Lower lobe of right lung (tissue), 2 donors: ENCODE measurements around the gene ARHGAP8. TPM values are rescaled to one million over a fixed set of nuclear protein-coding genes. Genes with fewer than 3 reads are reported as not detected.

Experiments used
- ATAC-seq, 2 donors: fragments of 200-7000 bp; cut with Tn5 transposase; one replicate each; pipeline ENCODE4 v1.9.1; 2020 to 2022; ENCODE audit warnings: mild to moderate bottlenecking in 2 of 2, moderate library complexity in 2 of 2
- DNase-seq: peaks from one replicate; pipeline ENCODE4 v3.0.0-alpha.2; 2020
- H3K27ac ChIP-seq: fragments of 200-600 bp; one replicate; pipeline ENCODE4 v1.8.0; 2022
- H3K27me3 ChIP-seq: fragments of 200-600 bp; one replicate; pipeline ENCODE4 v1.8.0; 2022; ENCODE audit warnings: low read depth
- H3K36me3 ChIP-seq: fragments of 200-600 bp; one replicate; pipeline ENCODE4 v1.8.0; 2022; ENCODE audit warnings: mild to moderate bottlenecking
- H3K4me1 ChIP-seq: fragments of 200-600 bp; one replicate; pipeline ENCODE4 v1.8.0; 2022
- H3K4me3 ChIP-seq: fragments of 200-600 bp; one replicate; pipeline ENCODE4 v1.8.0; 2022; ENCODE audit warnings: mild to moderate bottlenecking
- H3K9me3 ChIP-seq: fragments of 200-600 bp; one replicate; pipeline ENCODE4 v1.8.0; 2022
- intact Hi-C: fragments of 100-400 bp; cut with DNase I; formaldehyde crosslinking; loops from one replicate; pipeline ENCODE4 v1.11.0; 2022
- total RNA-seq: library from RNA; stranded (reverse); fragmentation: NEBNext Ultra II Directional; extraction: Animal tissue kit (Norgen Biotek cat#: 25700); gene quantifications from one replicate; pipeline ENCODE4 v1.2.1, GENCODE V29; 2021
- TF ChIP-seq, protein P1 (sequence below): fragments of 200-600 bp; IDR thresholded peaks from one replicate; pipeline ENCODE4 v1.8.0; 2022; ENCODE audit warnings: antibody characterized with exemption, mild to moderate bottlenecking
- donor health status: DM: no; HTN: yes; CAD: no; lungs with severe emphysema.

Gene ARHGAP8
- total RNA-seq, 1 donor from 2014 or later: 18.2 TPM

DNA sequence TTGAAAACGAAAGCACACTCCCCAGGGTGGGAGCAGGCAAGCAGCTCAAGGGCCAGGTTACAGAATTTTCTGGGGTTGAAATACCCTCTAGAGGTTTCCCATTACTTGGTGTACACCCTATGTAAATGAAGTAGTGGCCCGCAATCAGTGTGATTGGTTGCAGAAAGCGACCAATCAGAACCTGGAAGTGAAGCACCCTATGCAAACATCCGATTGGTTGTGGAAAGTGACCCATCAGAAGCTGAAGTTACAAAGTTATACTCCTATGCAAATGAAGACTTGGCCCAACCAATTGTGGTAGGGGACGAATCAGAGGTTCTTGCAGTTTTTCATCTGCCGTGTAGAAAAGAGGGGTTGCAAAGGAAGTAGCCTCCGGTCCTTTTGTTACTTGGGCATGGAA lies 31.2 kb upstream of the ARHGAP8 start:
- DNase-seq (no peak), ATAC-seq (no peak)
- TF ChIP-seq, protein P1, sequence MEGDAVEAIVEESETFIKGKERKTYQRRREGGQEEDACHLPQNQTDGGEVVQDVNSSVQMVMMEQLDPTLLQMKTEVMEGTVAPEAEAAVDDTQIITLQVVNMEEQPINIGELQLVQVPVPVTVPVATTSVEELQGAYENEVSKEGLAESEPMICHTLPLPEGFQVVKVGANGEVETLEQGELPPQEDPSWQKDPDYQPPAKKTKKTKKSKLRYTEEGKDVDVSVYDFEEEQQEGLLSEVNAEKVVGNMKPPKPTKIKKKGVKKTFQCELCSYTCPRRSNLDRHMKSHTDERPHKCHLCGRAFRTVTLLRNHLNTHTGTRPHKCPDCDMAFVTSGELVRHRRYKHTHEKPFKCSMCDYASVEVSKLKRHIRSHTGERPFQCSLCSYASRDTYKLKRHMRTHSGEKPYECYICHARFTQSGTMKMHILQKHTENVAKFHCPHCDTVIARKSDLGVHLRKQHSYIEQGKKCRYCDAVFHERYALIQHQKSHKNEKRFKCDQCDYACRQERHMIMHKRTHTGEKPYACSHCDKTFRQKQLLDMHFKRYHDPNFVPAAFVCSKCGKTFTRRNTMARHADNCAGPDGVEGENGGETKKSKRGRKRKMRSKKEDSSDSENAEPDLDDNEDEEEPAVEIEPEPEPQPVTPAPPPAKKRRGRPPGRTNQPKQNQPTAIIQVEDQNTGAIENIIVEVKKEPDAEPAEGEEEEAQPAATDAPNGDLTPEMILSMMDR: no peak
- Histone ChIP-seq H3K27me3 (no peaks in the 10 kb centered on the region), H3K9me3 (no peaks in the 10 kb centered on the region), H3K36me3 (peaks cover 2% of the 10 kb centered on the region), H3K4me1 (no peaks in the 10 kb centered on the region), H3K4me3 (no peak overlapping the region), H3K27ac (no peak overlapping the region)
- intact Hi-C loops: no loop called here

DNA sequence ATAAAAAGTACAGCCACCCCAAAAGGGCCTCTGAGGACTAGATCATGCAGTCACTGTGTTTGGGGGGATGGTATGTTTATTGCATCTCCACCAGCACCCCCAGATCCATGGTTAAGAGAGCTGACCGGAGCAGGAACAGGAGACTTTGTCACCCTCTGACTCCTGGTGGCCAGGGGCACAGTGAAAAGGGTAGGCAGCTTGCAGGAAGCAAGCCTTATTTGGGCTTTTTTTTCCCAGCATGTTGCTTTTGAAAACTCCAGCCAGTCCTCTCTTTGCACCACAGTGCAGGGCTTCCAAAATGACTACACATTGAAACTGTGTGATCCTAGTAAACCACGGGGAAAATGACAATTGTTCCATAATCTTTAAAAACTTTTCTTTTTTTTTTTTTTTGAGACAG lies 29.8 kb upstream of the ARHGAP8 start:
- Histone ChIP-seq H3K4me1 (no peaks in the 10 kb centered on the region), H3K9me3 (no peaks in the 10 kb centered on the region), H3K36me3 (peaks cover 4% of the 10 kb centered on the region), H3K4me3 (no peak overlapping the region), H3K27ac (no peak overlapping the region), H3K27me3 (no peaks in the 10 kb centered on the region)
- ATAC-seq (no peak), DNase-seq (no peak)
- TF ChIP-seq, protein P1: no peak
- intact Hi-C loops: no loop called here

GRCh38 chr22:44723801-44724200 lies 28.6 kb upstream of the ARHGAP8 start:
- TF ChIP-seq, protein P1: no peak
- intact Hi-C loops: no loop called here
- H3K27ac ChIP-seq: no peak overlapping the region
- ATAC-seq: no peak
- DNase-seq: no peak
- no peak overlapping the region for H3K4me3 ChIP-seq
- no peaks in the 10 kb centered on the region for H3K27me3 ChIP-seq
- H3K36me3 ChIP-seq: peaks cover 4% of the 10 kb centered on the region
- H3K4me1 ChIP-seq: peaks cover 6% of the 10 kb centered on the region
- no peaks in the 10 kb centered on the region for H3K9me3 ChIP-seq

DNA sequence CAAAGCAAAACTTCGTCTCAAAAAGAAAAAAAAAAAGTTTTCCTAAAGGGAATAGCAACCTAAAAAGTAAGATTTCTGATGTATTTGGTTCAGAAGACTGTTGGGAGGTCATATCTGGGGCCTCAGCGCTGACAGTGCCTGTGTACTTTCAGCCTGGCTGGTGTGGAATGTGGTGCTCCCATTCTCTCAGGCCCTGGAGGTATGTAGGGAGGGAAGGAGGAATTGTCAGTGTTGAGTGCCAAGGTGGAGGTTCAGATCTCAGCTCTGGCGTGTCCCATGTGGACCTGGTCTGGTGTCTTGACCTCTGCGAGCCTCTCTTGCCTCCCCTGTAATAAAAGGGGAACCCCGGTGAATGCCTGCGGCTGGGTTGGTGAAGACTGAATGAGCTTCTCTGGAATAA lies 28.0 kb upstream of the ARHGAP8 start:
- Histone ChIP-seq H3K9me3 (no peaks in the 10 kb centered on the region), H3K27ac (no peak overlapping the region), H3K27me3 (no peaks in the 10 kb centered on the region), H3K4me3 (no peak overlapping the region), H3K36me3 (peaks cover 4% of the 10 kb centered on the region), H3K4me1 (peaks cover 12% of the 10 kb centered on the region)
- intact Hi-C loops: no loop called here
- DNase-seq: no peak
- ATAC-seq: no peak
- TF ChIP-seq, protein P1: no peak

GRCh38 chr22:44724859-44725258 lies 27.5 kb upstream of the ARHGAP8 start:
- no peak overlapping the region for H3K27ac ChIP-seq
- H3K4me3 ChIP-seq: no peak overlapping the region
- DNase-seq (no peak), ATAC-seq (no peak)
- peaks cover 14% of the 10 kb centered on the region for H3K4me1 ChIP-seq
- peaks cover 4% of the 10 kb centered on the region for H3K36me3 ChIP-seq
- no peaks in the 10 kb centered on the region for H3K27me3 ChIP-seq
- H3K9me3 ChIP-seq: no peaks in the 10 kb centered on the region
- TF ChIP-seq, protein P1: no peak
- intact Hi-C loops: no loop called here

GRCh38 chr22:44726439-44726838 lies 25.9 kb upstream of the ARHGAP8 start:
- H3K27me3 ChIP-seq: no peaks in the 10 kb centered on the region
- intact Hi-C loops: no loop called here
- peaks cover 14% of the 10 kb centered on the region for H3K4me1 ChIP-seq
- H3K36me3 ChIP-seq: peaks cover 4% of the 10 kb centered on the region
- H3K27ac ChIP-seq: no peak overlapping the region
- no peak overlapping the region for H3K4me3 ChIP-seq
- TF ChIP-seq, protein P1: no peak
- DNase-seq (no peak), ATAC-seq (no peak)
- no peaks in the 10 kb centered on the region for H3K9me3 ChIP-seq
